Mesodermal cell (in vitro differentiated cells): Measurements from ENCODE around the gene SERPINA1.
"Not testable (repeated sequence)": the region's sequence is repeated elsewhere in the genome, so short reads cannot be mapped to it uniquely, and the experiment has no call there.

Source experiments
- H3K27ac ChIP-seq: 2 replicates; pipeline ENCODE4 v1.7.0; 2013; ENCODE audit warnings: mild to moderate bottlenecking, low read depth, low read length, moderate library complexity; ENCODE audit not compliant: severe bottlenecking
- H3K36me3 ChIP-seq: 2 replicates; pipeline ENCODE4 v1.7.1; 2013; ENCODE audit warnings: mild to moderate bottlenecking, low read length, moderate library complexity; ENCODE audit not compliant: control insufficient read depth, insufficient read depth
- H3K4me1 ChIP-seq: one replicate; pipeline ENCODE4 v1.7.1; 2013; ENCODE audit warnings: mild to moderate bottlenecking, low read length; ENCODE audit not compliant: insufficient read depth, control insufficient read depth, poor library complexity, severe bottlenecking
- H3K4me3 ChIP-seq: 2 replicates; pipeline ENCODE4 v1.7.0; 2013; ENCODE audit warnings: low read length, control low read depth, mild to moderate bottlenecking; ENCODE audit not compliant: insufficient read depth, poor library complexity, severe bottlenecking; ENCODE audit errors: extremely low read depth
- H3K9me3 ChIP-seq: 2 replicates; pipeline ENCODE4 v1.7.1; 2013; ENCODE audit warnings: mild to moderate bottlenecking, low read length, moderate library complexity; ENCODE audit not compliant: control insufficient read depth
- WGBS, 2 experiments: methylation state at CpG; one replicate each; pipeline ENCODE4 v1.1.5; 2013; ENCODE audit warnings: missing lambda C conversion rate in 2 of 2; ENCODE audit not compliant: insufficient coverage in 2 of 2; 5-methylcytosine and 5-hydroxymethylcytosine counted together

Gene SERPINA1

GRCh38 chr14:94376108-94376975 is 12.1 kb downstream of the SERPINA1 start:
- Histone ChIP-seq H3K4me1 (peaks cover 6% of the 10 kb centered on the region), H3K4me3 (no peak overlapping the region), H3K27ac (no peak overlapping the region), H3K9me3 (no peaks in the 10 kb centered on the region), H3K36me3 (no peaks in the 10 kb centered on the region)
- WGBS, 2 experiments, result 93% methylated on average over 10 to 11 of the region's 12 CpGs

DNA sequence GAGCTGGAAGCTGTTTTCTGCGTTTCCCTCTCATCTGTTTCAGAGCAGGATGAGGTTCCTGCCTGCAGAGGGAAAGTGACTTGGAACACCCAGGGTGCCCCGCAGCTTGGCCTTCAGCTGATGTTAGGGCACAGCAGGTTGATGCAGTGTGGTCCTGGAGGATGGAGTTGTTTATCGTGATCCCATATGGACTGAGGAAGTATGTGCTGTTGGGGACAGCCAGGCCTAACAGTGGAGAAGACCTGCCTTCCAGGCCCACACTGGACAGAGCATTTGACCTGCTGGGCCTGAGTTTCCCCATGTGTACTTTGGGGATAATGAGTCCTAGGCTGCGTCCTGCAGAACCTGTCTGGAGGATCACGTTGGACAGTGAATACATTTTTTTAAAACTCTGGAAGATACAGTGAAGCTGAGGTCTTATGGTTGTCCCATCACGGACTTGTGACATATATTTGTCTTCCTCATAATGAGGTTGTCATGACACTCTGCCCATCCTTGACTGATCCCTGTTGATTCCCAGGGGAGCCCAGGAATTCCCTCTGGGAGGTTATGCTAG is 12.8 kb downstream of the SERPINA1 start:
- H3K36me3 ChIP-seq, result no peaks in the 10 kb centered on the region
- H3K27ac ChIP-seq, result peak overlapping the region; percentile 36

GRCh38 chr14:94374749-94375260 is 13.6 kb downstream of the SERPINA1 start:
- no peaks in the 10 kb centered on the region for H3K9me3 ChIP-seq
- peaks cover 6% of the 10 kb centered on the region for H3K4me1 ChIP-seq
- WGBS, 2 experiments, result 79 to 100% methylated on average over 2 of the region's 4 CpGs
- no peak overlapping the region for H3K27ac ChIP-seq
- no peak overlapping the region for H3K4me3 ChIP-seq
- H3K36me3 ChIP-seq, result no peaks in the 10 kb centered on the region

More for the DNA sequence above, 12.8 kb downstream of the SERPINA1 start:
- Histone ChIP-seq H3K4me3 (no peak overlapping the region), H3K4me1 (peaks cover 6% of the 10 kb centered on the region), H3K9me3 (no peaks in the 10 kb centered on the region)
- 74 to 80% methylated on average over 5 to 6 of the region's 6 CpGs for WGBS, 2 experiments

- no peaks in the 10 kb centered on the region for H3K36me3 ChIP-seq
- no peak overlapping the region for H3K27ac ChIP-seq
- 92 to 98% methylated on average over 6 of the region's 6 CpGs for WGBS, 2 experiments
- H3K9me3 ChIP-seq, result no peaks in the 10 kb centered on the region
- H3K4me3 ChIP-seq, result no peak overlapping the region
- peaks cover 6% of the 10 kb centered on the region for H3K4me1 ChIP-seq
Observed at GRCh38 chr14:94374116-94374515, 14.3 kb downstream of the SERPINA1 start.

DNA sequence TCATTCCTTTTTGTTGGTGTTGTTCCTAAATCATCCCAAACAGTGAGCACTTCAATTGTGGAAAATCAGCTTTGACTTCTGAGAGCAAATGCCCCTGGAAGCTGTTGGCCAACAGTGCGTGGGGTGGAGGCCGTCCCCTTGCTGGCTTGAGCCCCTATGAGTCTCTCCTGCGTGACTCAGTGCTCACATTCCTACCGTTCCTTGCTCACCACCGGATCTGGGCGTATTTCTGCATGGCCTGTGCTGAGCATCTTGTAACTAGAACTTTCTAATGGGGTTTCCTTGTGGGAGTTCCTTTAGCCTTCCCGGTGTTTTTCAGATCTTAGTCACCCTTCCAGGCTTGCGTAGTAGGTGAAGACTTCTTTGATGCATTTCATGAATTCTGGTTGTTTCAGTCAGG is 14.7 kb downstream of the SERPINA1 start:
- H3K4me3 ChIP-seq, result no peak overlapping the region
- H3K27ac ChIP-seq, result no peak overlapping the region
- peaks cover 6% of the 10 kb centered on the region for H3K4me1 ChIP-seq
- no peaks in the 10 kb centered on the region for H3K9me3 ChIP-seq
- H3K36me3 ChIP-seq, result no peaks in the 10 kb centered on the region
- 93 to 94% methylated on average over 6 to 8 of the region's 8 CpGs for WGBS, 2 experiments

DNA sequence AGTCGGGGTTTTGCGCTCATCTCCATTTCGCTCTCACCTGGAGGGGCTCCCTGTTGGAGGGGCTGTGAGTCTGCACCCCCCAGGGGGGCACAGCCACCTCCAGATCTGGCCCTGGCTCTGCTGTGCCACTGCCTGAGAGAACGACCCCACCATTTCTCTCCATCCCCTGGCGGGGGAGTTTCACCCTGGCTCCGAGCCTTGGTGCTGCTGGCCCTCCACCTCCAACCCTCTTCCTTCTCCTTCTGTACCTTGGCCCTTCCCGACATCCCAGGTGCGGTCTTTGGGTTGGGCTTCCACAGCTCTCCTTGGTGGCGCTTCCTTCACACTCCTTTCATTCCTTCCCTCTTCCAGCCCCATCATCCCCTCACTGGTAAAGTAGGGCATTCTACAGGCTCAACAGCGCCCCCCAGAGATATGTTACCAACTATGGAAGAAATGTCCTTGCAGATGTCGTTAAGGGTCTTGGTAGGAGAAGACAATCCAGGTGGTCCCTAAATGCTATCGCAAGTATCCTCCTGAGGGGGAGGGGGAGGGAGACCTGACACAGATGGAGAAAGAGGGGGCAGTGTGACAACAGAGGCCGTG is 16.3 kb downstream of the SERPINA1 start:
- no peaks in the 10 kb centered on the region for H3K9me3 ChIP-seq
- H3K36me3 ChIP-seq, result no peaks in the 10 kb centered on the region
- H3K4me1 ChIP-seq, result peaks cover 6% of the 10 kb centered on the region
- 87 to 89% methylated on average over 9 to 12 of the region's 13 CpGs for WGBS, 2 experiments
- no peak overlapping the region for H3K27ac ChIP-seq
- no peak overlapping the region for H3K4me3 ChIP-seq

- Histone ChIP-seq H3K27ac (no peak overlapping the region), H3K4me3 (no peak overlapping the region), H3K9me3 (no peaks in the 10 kb centered on the region), H3K4me1 (peaks cover 6% of the 10 kb centered on the region), H3K36me3 (no peaks in the 10 kb centered on the region)
- WGBS, 2 experiments, result 71 to 89% methylated on average over 1 of the region's 6 CpGs
Observed at GRCh38 chr14:94370524-94370910, 17.9 kb downstream of the SERPINA1 start.

GRCh38 chr14:94369766-94370523 is 18.5 kb downstream of the SERPINA1 start:
- H3K4me3 ChIP-seq, H3K27ac ChIP-seq, H3K36me3 ChIP-seq, H3K4me1 ChIP-seq, H3K9me3 ChIP-seq: not testable (repeated sequence)
- 92 to 100% methylated on average over 3 to 7 of the region's 22 CpGs for WGBS, 2 experiments

- WGBS, 2 experiments, result 55 to 91% methylated on average over 3 to 5 of the region's 7 CpGs
- Histone ChIP-seq H3K9me3 (no peaks in the 10 kb centered on the region), H3K4me1 (peaks cover 4% of the 10 kb centered on the region), H3K36me3 (no peaks in the 10 kb centered on the region), H3K27ac (no peak overlapping the region), H3K4me3 (no peak overlapping the region)
Observed at GRCh38 chr14:94368956-94369355, 19.4 kb downstream of the SERPINA1 start.

- WGBS, 2 experiments, result 81 to 93% methylated on average over 3 of the region's 3 CpGs
- H3K36me3 ChIP-seq, result no peaks in the 10 kb centered on the region
Observed at GRCh38 chr14:94368243-94368590, 20.2 kb downstream of the SERPINA1 start.

More at GRCh38 chr14:94368243-94368590, 20.2 kb downstream of the SERPINA1 start:
- no peak overlapping the region for H3K27ac ChIP-seq
- no peak overlapping the region for H3K4me3 ChIP-seq
- H3K9me3 ChIP-seq, result no peaks in the 10 kb centered on the region
- H3K4me1 ChIP-seq, result no peaks in the 10 kb centered on the region
